Panc1 (cell line): ENCODE results near the gene POLG.

Experiments
- POLR2AphosphoS5 ChIP-seq: IDR thresholded peaks from 2 replicates; pipeline ENCODE4 v1.6.1; 2012; ENCODE audit warnings: mild to moderate bottlenecking, low read depth, low read length, moderate library complexity
- REST ChIP-seq, 2 experiments: IDR thresholded peaks; 2 replicates each; pipeline ENCODE4 v1.6.1; 2011 to 2012; ENCODE audit warnings: low read depth in 2 of 2, control low read depth in 1 of 2, low read length in 1 of 2, mild to moderate bottlenecking in 1 of 2, moderate library complexity in 1 of 2; ENCODE audit not compliant: insufficient read depth in 1 of 2
- SIN3A ChIP-seq: IDR thresholded peaks from 2 replicates; pipeline ENCODE4 v1.6.1; 2012; ENCODE audit warnings: low read depth, mild to moderate bottlenecking, low read length, moderate library complexity, borderline replicate concordance; ENCODE audit not compliant: insufficient read depth
- TCF7L2 ChIP-seq: IDR thresholded peaks from 2 replicates; pipeline ENCODE4 v1.6.1; 2011; ENCODE audit warnings: mild to moderate bottlenecking, low read depth, low read length, inconsistent platforms
- TF ChIP-seq, protein P1 (sequence below): fragments of 450-650 bp; IDR thresholded peaks from 2 replicates; pipeline ENCODE4 v1.5.1; 2017; ENCODE audit warnings: mild to moderate bottlenecking

- TF ChIP-seq, protein P1, sequence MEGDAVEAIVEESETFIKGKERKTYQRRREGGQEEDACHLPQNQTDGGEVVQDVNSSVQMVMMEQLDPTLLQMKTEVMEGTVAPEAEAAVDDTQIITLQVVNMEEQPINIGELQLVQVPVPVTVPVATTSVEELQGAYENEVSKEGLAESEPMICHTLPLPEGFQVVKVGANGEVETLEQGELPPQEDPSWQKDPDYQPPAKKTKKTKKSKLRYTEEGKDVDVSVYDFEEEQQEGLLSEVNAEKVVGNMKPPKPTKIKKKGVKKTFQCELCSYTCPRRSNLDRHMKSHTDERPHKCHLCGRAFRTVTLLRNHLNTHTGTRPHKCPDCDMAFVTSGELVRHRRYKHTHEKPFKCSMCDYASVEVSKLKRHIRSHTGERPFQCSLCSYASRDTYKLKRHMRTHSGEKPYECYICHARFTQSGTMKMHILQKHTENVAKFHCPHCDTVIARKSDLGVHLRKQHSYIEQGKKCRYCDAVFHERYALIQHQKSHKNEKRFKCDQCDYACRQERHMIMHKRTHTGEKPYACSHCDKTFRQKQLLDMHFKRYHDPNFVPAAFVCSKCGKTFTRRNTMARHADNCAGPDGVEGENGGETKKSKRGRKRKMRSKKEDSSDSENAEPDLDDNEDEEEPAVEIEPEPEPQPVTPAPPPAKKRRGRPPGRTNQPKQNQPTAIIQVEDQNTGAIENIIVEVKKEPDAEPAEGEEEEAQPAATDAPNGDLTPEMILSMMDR = no peak
- TF ChIP-seq REST (IDR thresholded peaks at IDR 0.05; ENCODE audit: insufficient read depth in 1 of 2, low read depth in 2 of 2, low read length in 1 of 2) (no peak), POLR2AphosphoS5 (no peak), TCF7L2 (no peak), SIN3A (no peak)
Measured at GRCh38 chr15:89323825-89324224, 10.8 kb downstream of the POLG start.
